HFFc6 (cell line): ENCODE measurements around the gene CLEC3A. TPM values are rescaled to one million over a fixed set of nuclear protein-coding genes. Genes with fewer than 3 reads are reported as not detected.

Source experiments
- DNase-seq: peaks from one replicate; pipeline ENCODE4 v3.0.0-alpha.2; 2018
- H3K27ac Mint-ChIP-seq: 2 replicates; pipeline ENCODE4 v1.8.0; 2020; ENCODE audit warnings: mild to moderate bottlenecking, mixed read lengths
- H3K27me3 Mint-ChIP-seq: 2 replicates; pipeline ENCODE4 v1.8.0; 2021; ENCODE audit warnings: mild to moderate bottlenecking, moderate library complexity, mixed read lengths; ENCODE audit not compliant: insufficient read depth
- H3K36me3 Mint-ChIP-seq: 2 replicates; pipeline ENCODE4 v1.8.0; 2021; ENCODE audit warnings: low read depth, mixed read lengths
- H3K4me1 Mint-ChIP-seq: 2 replicates; pipeline ENCODE4 v1.8.0; 2020; ENCODE audit warnings: low read depth, mixed read lengths
- H3K4me3 Mint-ChIP-seq: 2 replicates; pipeline ENCODE4 v1.8.0; 2020; ENCODE audit warnings: mild to moderate bottlenecking, moderate library complexity, mixed read lengths
- H3K9me3 Mint-ChIP-seq: 2 replicates; pipeline ENCODE4 v1.8.0; 2020; ENCODE audit warnings: mild to moderate bottlenecking, mixed read lengths
- CTCF ChIP-seq: fragments of 200-600 bp; sonication (generic); IDR thresholded peaks from 2 replicates; pipeline ENCODE4 v1.5.0; 2021; ENCODE audit warnings: antibody characterized with exemption, mild to moderate bottlenecking
- long read RNA-seq: library from polyadenylated mRNA; unstranded; transcript quantifications from one replicate; pipeline ENCODE4 v2.0.0, GENCODE V29; 2019
- total RNA-seq, 6 experiments: library from RNA; stranded (reverse); fragmentation: NEBNext Ultra II Directional; extraction: Animal tissue kit (Norgen Biotek cat#: 25700); gene quantifications; 2 replicates in 1 of 6; 3 replicates in 5 of 6; pipeline ENCODE4 v1.2.3, GENCODE V29; 2021

Gene CLEC3A
- total RNA-seq, result not detected
- long read RNA-seq, result 0 reads

- no peak for DNase-seq
- Mint-ChIP-seq H3K9me3 (peaks cover 62% of the 10 kb centered on the region), H3K36me3 (peaks cover 10% of the 10 kb centered on the region; the same call in 1 of the 2 replicates), H3K4me3 (no peak within 1 kb of the TSS), H3K27me3 (no peaks in the 10 kb centered on the region), H3K4me1 (no peaks in the 10 kb centered on the region), H3K27ac (no peak within 1 kb of the TSS)
- no peak for TF ChIP-seq CTCF
Measured at GRCh38 chr16:78022347-78023060, at the start of gene CLEC3A. TSS of gene CLEC3A (plus strand) at chr16:78022548. CDS start at chr16:78022627, 79 bp downstream.

- peaks cover 33% of the 10 kb centered on the region; the same call in 1 of the 2 replicates for H3K9me3 Mint-ChIP-seq
- H3K27me3 Mint-ChIP-seq, result no peaks in the 10 kb centered on the region
- no peak for DNase-seq
- TF ChIP-seq CTCF, result no peak
- H3K27ac Mint-ChIP-seq, result no peak overlapping the region
- no peak overlapping the region for H3K4me3 Mint-ChIP-seq
- H3K4me1 Mint-ChIP-seq, result no peaks in the 10 kb centered on the region
- 0 out of 2 replicates have a peak, but pooled peaks cover 4% of the 10 kb centered on the region for H3K36me3 Mint-ChIP-seq
Measured at GRCh38 chr16:77974883-77975282, 47.5 kb upstream of the CLEC3A start.

GRCh38 chr16:77975942-77976341 is 46.4 kb upstream of the CLEC3A start:
- Mint-ChIP-seq H3K27ac (no peak overlapping the region), H3K4me3 (no peak overlapping the region), H3K27me3 (no peaks in the 10 kb centered on the region), H3K36me3 (0 out of 2 replicates have a peak, but pooled peaks cover 4% of the 10 kb centered on the region), H3K9me3 (peaks cover 33% of the 10 kb centered on the region; the same call in 1 of the 2 replicates), H3K4me1 (no peaks in the 10 kb centered on the region)
- TF ChIP-seq CTCF, result 0 out of 2 replicates have a peak, but pooled peaks have one; percentile 7
- no peak for DNase-seq

- Mint-ChIP-seq H3K4me3 (no peak overlapping the region), H3K4me1 (no peaks in the 10 kb centered on the region), H3K9me3 (peaks cover 33% of the 10 kb centered on the region), H3K27ac (no peak overlapping the region), H3K27me3 (no peaks in the 10 kb centered on the region), H3K36me3 (0 out of 2 replicates have a peak, but pooled peaks cover 4% of the 10 kb centered on the region)
- no peak for DNase-seq
- TF ChIP-seq CTCF, result no peak
Measured at GRCh38 chr16:77977339-77977738, 45.0 kb upstream of the CLEC3A start.

- Mint-ChIP-seq H3K4me1 (no peaks in the 10 kb centered on the region), H3K9me3 (peaks cover 16% of the 10 kb centered on the region), H3K4me3 (no peak overlapping the region), H3K36me3 (no peaks in the 10 kb centered on the region), H3K27ac (no peak overlapping the region), H3K27me3 (peaks cover 2% of the 10 kb centered on the region; the same call in 1 of the 2 replicates)
- DNase-seq, result no peak
- no peak for TF ChIP-seq CTCF
Measured at GRCh38 chr16:77985111-77985510, 37.2 kb upstream of the CLEC3A start.
